Stimulated activated naive CD8-positive, alpha-beta T cell treated with anti-CD3 and anti-CD28 coated beads, Interleukin-15, Interleukin-2, amounts not matched to agents 100 U/mL and 50 U/mL, for 24 hours (primary cell): Measurements from ENCODE around the gene IFNA5.

Experiments
- ATAC-seq: fragments of 150-1000 bp; cut with Tn5 transposase; one replicate; pipeline ENCODE4 v1.10.0; 2021
- DNase-seq: peaks from one replicate; pipeline ENCODE4 v3.0.0; 2021

IFNA5 gene

DNA sequence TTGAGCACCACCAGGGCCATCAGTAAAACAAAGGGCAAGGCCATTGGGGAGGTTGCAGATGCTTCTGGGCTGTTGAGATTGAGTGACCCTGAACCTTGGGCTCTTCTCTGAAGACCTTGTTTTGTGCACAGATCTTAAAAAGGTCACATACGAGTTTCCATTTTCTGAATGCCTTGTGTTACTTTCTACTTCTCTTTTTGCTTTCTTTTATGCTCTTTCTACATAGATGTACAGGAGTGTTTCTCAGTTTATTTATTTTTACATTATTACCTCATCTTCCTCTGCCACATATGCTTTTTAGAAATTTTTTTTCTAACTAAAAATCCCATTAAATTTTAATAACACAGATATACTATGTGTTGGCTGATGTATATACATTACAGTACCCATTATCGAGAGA, at the start of gene IFNA5:
Gene IFNA5, minus strand, starts transcription at position 101 of the 400 bp plus-strand sequence. Its CDS starts 57 bp downstream, at position 44.
- DNase-seq, result no peak
- ATAC-seq, result no peak

DNA sequence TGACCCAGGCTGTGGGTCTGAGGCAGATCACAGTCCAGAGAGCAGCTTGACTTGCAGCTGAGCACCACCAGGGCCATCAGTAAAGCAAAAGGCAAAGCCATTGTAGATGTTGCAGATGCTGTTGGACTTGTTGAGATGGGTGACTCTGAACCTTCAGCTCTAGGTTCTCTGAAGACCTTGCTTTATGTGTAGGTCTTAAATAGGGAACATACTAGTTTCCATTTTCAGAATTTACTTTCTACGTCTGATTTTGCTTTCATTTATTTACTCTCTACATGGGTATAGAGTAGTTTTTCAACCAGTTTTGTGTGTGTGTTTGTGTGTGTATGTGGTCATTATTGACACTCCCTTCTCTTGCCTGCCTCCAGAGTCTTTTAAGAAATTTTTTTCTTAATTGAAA, 45.7 kb upstream of the IFNA5 start, which contains the start of gene IFNA6:
Gene IFNA6, minus strand, starts transcription at position 101 of the 400 bp plus-strand sequence. Its CDS starts 0 bp downstream, at position 101.
- ATAC-seq (no peak), DNase-seq (no peak)

DNA sequence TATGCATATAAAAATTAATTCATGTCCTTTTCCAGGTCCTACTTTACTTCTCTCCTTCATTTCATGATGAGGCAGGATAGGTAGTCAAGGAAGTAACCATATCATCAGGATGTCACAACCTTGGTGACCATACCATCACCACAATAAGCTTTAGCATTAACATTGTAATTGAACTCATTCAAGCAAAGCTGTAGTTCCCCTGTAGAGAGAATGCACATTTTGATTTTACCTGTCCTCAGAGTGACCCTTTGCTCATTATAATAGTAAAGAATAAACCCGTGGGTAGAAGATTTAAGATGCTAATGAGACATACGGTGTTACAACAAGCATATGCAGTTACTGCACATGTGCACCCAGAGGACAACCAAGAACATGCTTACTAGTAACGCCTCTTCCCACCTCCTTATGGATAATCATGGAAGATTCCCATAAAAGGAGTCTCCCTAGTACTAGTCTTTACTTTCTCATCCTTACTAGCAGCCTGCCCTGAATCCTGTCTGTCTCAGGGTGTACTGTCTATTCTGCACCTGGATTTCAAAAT, 43.4 kb upstream of the IFNA5 start:
- DNase-seq (no peak), ATAC-seq (no peak)

DNA sequence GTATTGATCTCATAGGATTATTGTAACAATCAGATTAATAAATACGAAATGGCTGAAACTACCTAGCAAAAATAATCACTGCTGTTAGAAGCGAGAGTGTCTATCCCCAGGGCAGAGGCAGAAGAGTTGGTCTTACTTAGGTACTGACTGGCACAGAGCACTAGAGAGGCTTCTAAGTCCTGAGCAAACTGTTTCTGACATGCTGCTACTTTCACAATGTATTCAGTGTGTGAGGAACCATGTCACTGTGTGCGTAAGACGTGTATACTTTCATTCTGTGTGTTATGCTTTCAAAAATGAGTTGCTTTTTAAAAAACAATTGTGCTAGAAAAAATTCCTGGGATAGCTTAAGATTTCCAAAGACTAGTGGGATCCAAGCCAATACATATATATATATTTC, 35.6 kb upstream of the IFNA5 start:
- ATAC-seq (no peak), DNase-seq (no peak)

GRCh38 chr9:21336457-21336856, 31.3 kb upstream of the IFNA5 start:
- DNase-seq (no peak), ATAC-seq (no peak)

- peak; percentile 91 for DNase-seq
- ATAC-seq, result peak; percentile 93
These were observed 29.9 kb upstream of the IFNA5 start, which contains the start of gene KLHL9 for GRCh38 chr9:21334701-21335632. TSS of gene KLHL9 (minus strand) at chr9:21335404. CDS start at chr9:21334859, 545 bp downstream.

DNA sequence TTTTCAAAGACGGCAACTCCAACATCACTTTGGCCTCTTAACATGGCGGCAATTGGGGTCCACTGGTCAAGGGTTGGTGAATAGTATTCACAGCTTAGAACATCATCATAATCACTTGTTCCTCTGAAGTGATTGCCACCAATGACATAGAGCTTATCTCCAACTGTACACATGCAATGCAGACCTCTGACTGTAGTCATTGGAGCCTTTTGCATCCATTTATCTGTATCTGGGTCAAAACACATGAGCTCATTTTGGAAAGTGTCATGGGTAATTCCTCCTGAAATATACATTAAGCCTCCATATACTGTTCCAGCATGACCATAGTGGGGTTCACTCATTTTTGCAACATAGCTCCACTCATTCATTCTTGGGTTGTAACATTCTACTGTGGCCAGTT, 28.1 kb upstream of the IFNA5 start:
- no peak for ATAC-seq
- DNase-seq, result no peak

- no peak for ATAC-seq
These were observed 26.7 kb upstream of the IFNA5 start for GRCh38 chr9:21331676-21332402.

GRCh38 chr9:21326526-21327139, 21.5 kb upstream of the IFNA5 start:
- ATAC-seq (peak; percentile 75), DNase-seq (no peak)

More at GRCh38 chr9:21331676-21332402, 26.7 kb upstream of the IFNA5 start:
- DNase-seq, result no peak

- no peak for ATAC-seq
- DNase-seq, result no peak
These were observed 18.9 kb upstream of the IFNA5 start for GRCh38 chr9:21324047-21324446.

DNA sequence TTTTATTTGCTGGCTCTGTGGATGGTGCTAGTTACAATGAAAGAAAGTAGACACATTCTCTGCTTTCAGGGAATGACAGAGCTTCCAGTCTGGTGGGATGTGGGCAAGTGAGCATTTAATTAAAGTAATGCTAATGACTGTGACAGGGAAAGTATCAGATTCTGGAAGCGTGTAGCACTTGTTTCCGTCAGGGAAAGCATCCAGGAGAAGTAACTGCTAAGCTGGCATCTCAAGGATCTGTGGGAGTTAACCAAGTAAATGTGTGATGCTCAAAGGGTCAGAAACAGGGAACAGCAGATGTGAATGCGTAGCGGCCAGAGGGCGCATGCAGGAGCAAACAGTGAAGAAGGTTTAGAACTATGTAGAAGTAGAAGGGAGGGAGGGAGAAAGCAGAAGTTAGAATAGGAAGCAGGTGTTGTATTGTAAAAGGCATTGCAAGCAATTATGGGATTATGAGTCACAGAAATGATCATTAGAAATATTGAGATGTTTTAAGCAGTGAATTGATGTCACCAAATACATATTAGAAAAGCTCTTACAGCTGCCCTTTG, 17.9 kb upstream of the IFNA5 start:
- ATAC-seq (no peak), DNase-seq (no peak)

- ATAC-seq (no peak), DNase-seq (no peak)
These were observed 15.4 kb upstream of the IFNA5 start for GRCh38 chr9:21320465-21320864.

GRCh38 chr9:21317956-21318923, 13.1 kb upstream of the IFNA5 start:
- peak; percentile 14 for DNase-seq
- ATAC-seq, result peak; percentile 69

GRCh38 chr9:21316860-21317259, 11.7 kb upstream of the IFNA5 start:
- no peak for DNase-seq
- ATAC-seq, result no peak

DNA sequence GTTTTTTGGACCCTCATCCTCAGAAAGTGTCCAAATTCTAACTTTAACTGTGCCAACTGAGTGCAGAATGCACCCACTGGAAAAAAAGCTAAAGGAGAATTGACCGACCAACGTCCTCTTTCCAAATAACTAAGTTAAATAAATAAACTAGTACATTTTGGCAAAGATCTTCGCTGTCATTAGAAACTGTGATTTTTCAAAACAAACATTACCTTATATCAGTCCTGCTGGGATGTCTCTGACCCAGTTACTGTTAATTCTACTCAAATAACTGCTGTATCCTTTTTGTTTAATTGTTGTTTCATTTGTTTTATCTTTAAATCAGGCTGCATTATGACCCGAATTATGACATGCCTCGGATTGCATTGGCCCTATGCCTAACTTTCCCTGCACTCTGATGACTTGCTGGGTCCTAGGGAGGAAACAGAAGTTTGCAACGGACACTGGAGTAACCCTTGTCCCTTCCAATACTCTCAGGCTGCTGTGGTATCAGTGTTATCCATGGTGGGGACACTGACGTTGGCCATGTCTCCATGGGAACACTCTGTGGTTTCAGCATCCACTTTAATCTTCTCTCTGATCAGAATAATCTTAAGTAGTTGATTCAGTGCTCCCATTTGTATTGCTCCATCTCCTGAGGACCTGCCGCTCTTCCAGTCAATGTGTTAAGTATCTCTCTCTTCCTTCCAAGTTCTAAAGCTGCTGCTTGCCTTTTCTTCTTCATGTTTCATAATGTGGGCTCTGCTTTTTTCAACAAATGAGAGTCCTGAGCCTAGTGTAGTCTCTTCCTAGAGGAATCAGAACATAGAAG, 11.1 kb upstream of the IFNA5 start:
- ATAC-seq (no peak), DNase-seq (no peak)

DNA sequence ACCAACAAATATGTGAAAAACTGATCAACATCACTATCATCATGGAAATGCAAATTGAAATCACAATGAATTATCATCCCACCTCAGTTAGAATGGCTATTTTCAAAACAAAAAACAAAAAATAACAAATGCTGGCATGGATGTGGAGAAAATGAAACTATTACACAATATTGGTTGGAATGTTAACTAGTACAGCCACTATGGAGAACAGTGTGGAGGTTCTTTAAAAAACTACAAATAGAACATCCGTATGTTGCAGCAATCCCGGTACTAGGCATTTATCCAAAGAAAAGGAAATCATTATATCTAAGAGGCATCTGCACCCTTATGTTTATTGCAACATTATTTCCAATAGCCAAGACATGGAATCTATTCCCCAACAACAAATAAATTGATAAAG, 9.0 kb upstream of the IFNA5 start:
- ATAC-seq (no peak), DNase-seq (no peak)

DNA sequence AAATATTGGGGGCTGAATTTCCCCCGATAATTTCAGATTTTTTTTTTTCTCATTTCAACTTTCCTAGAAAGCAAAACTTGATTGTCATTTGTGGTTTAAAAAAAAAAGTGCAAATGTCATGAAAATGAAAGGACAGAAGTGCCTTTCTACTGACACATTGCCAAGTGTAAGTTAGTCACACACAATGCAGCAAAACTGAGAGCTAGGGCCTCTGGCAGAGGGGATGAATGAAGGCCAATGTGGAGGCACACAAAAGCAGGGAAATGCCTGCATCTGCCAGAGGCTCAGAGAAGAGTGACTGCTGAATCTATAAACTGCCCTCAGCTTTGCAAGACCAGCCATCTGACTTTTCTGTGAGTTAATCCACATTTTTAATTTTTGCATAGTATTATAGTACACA, 6.8 kb upstream of the IFNA5 start:
- no peak for DNase-seq
- peak; percentile 43 for ATAC-seq

GRCh38 chr9:21295992-21296391, 9.1 kb downstream of the IFNA5 start:
- ATAC-seq (peak; percentile 59), DNase-seq (no peak)

DNA sequence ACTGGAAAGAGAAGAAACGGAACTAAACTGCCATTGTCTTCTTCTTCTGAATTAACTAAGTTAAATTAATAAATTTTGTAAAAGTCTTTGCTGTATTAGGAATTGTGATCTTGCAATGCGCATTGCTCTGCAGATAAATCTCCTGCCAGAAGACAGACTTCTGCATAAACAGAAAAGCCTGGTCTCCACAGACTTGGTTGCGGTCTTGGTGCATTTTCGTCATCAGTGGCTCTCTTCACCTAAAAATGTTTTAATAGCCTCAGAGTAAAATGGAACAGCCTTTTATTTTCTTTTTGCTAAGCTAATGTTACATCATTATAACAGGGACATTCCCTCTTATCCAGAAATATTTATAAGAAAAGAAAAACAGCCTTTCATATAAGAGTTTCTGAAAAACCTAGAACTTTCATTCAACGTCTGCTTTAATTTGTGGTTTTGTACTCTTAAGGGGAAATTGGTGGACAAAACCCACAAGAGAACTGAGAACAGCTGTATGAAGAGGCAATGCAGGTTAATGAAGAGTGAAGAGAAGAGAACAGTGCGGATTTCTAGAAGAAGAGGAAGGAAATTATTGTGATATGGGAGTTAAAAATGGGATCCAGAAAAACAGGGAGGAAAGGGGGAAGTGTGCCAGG, 10.1 kb downstream of the IFNA5 start:
- ATAC-seq (no peak), DNase-seq (no peak)
